WTC11 (cell line): ENCODE data around the gene PHF5A.

Source experiments
- ATF1 ChIP-seq: sonication (generic); formaldehyde crosslinking; IDR thresholded peaks from 2 replicates; pipeline ENCODE4 v1.8.1; 2023; ENCODE audit warnings: mild to moderate bottlenecking, moderate library complexity, missing genetic modification reagents
- CBFB ChIP-seq: sonication (generic); formaldehyde crosslinking; IDR thresholded peaks from 2 replicates; pipeline ENCODE4 v1.8.1; 2022; ENCODE audit warnings: mild to moderate bottlenecking, low read depth, missing genetic modification reagents
- CREB1 ChIP-seq: sonication (generic); formaldehyde crosslinking; IDR thresholded peaks from 2 replicates; pipeline ENCODE4 v1.8.0; 2023; ENCODE audit warnings: mild to moderate bottlenecking, missing genetic modification reagents
- CTCF ChIP-seq: fragments of 200-600 bp; IDR thresholded peaks from 2 replicates; pipeline ENCODE4 v1.8.0; 2022; ENCODE audit warnings: antibody characterized with exemption
- FOXK1 ChIP-seq: sonication (generic); formaldehyde crosslinking; IDR thresholded peaks from 2 replicates; pipeline ENCODE4 v1.8.0; 2022; ENCODE audit warnings: mild to moderate bottlenecking, moderate library complexity, missing genetic modification reagents
- MAX ChIP-seq: sonication (generic); formaldehyde crosslinking; IDR thresholded peaks from 2 replicates; pipeline ENCODE4 v1.8.0; 2022; ENCODE audit warnings: mild to moderate bottlenecking, missing genetic modification reagents
- NFE2L1 ChIP-seq: sonication (generic); formaldehyde crosslinking; IDR thresholded peaks from 2 replicates; pipeline ENCODE4 v1.8.1; 2023; ENCODE audit warnings: missing genetic modification reagents
- NR3C1 ChIP-seq: sonication (generic); formaldehyde crosslinking; conservative IDR thresholded peaks from 2 replicates; pipeline ENCODE4 v1.8.1; 2023; ENCODE audit warnings: low read depth, mild to moderate bottlenecking, missing genetic modification reagents
- SP1 ChIP-seq: sonication (generic); formaldehyde crosslinking; conservative IDR thresholded peaks from 2 replicates; pipeline ENCODE4 v1.8.1; 2022; ENCODE audit warnings: missing genetic modification reagents
- STAT6 ChIP-seq: sonication (generic); formaldehyde crosslinking; conservative IDR thresholded peaks from 2 replicates; pipeline ENCODE4 v1.8.1; 2023; ENCODE audit warnings: mild to moderate bottlenecking, low read depth, missing genetic modification reagents, moderate library complexity

- TF ChIP-seq CBFB (CRISPR knock-in tag) = no peak
- TF ChIP-seq NFE2L1 (CRISPR knock-in tag) = no peak
- no peak for TF ChIP-seq STAT6 (CRISPR knock-in tag)
- TF ChIP-seq ATF1 (CRISPR knock-in tag) = no peak
- TF ChIP-seq SP1 (CRISPR knock-in tag) = no peak
- TF ChIP-seq CTCF = no peak
- TF ChIP-seq MAX (CRISPR knock-in tag) = no peak
- no peak for TF ChIP-seq CREB1
- TF ChIP-seq NR3C1 (CRISPR knock-in tag) = no peak
- no peak for TF ChIP-seq FOXK1 (CRISPR knock-in tag)
Observed at GRCh38 chr22:41436322-41437113, 32.0 kb downstream of the PHF5A start.
